ENCODE results near the gene AMIGO1.

AMIGO1 gene

GRCh38 chr1:109495738-109496137, 13.8 kb downstream of the AMIGO1 start:
- no peak overlapping the region for H3K4me3 ChIP-seq (ENCODE audit: low read depth, low read length)
- no peak for TF ChIP-seq CTCF (IDR thresholded peaks at IDR 0.05; ENCODE audit: borderline replicate concordance, insufficient read depth, low read depth, low read length)

- peak; percentile 98 for TF ChIP-seq CTCF (IDR thresholded peaks at IDR 0.05; ENCODE audit: borderline replicate concordance, insufficient read depth, low read depth, low read length)
- peak within 1 kb of the TSS; percentile 96 for H3K4me3 ChIP-seq (ENCODE audit: low read depth, low read length)
Observed at GRCh38 chr1:109493805-109494539, 15.6 kb downstream of the AMIGO1 start, which contains the start of gene CYB561D1. Gene CYB561D1 (plus strand): TSS chr1:109494094. CDS start chr1:109494140, 46 bp downstream.

GRCh38 chr1:109493227-109493626, 16.3 kb downstream of the AMIGO1 start:
- no peak for TF ChIP-seq CTCF (IDR thresholded peaks at IDR 0.05; ENCODE audit: borderline replicate concordance, insufficient read depth, low read depth, low read length)
- H3K4me3 ChIP-seq (ENCODE audit: low read depth, low read length) = no peak overlapping the region

GRCh38 chr1:109492779-109493178, 16.7 kb downstream of the AMIGO1 start:
- H3K4me3 ChIP-seq (ENCODE audit: low read depth, low read length) = no peak overlapping the region
- no peak for TF ChIP-seq CTCF (IDR thresholded peaks at IDR 0.05; ENCODE audit: borderline replicate concordance, insufficient read depth, low read depth, low read length)

- no peak overlapping the region for H3K4me3 ChIP-seq (ENCODE audit: low read depth, low read length)
- no peak for TF ChIP-seq CTCF (IDR thresholded peaks at IDR 0.05; ENCODE audit: borderline replicate concordance, insufficient read depth, low read depth, low read length)
Observed at GRCh38 chr1:109491372-109491771, 18.2 kb downstream of the AMIGO1 start.

GRCh38 chr1:109490934-109491302, 18.6 kb downstream of the AMIGO1 start:
- no peak for TF ChIP-seq CTCF (IDR thresholded peaks at IDR 0.05; ENCODE audit: borderline replicate concordance, insufficient read depth, low read depth, low read length)
- H3K4me3 ChIP-seq (ENCODE audit: low read depth, low read length) = no peak overlapping the region

Measured in GM12875 (cell line).